Erythroblast (primary cell): ENCODE results near the gene TACR2.

Source experiments
- GATA1 ChIP-seq: IDR thresholded peaks from 2 replicates; pipeline ENCODE4 v1.6.1; 2011; ENCODE audit warnings: low read depth, mild to moderate bottlenecking, control low read depth, low read length, moderate library complexity
- POLR2A ChIP-seq: IDR thresholded peaks from 2 replicates; pipeline ENCODE4 v1.6.1; 2011; ENCODE audit warnings: mild to moderate bottlenecking, low read length

GRCh38 chr10:69443354-69443753, 26.6 kb upstream of the TACR2 start:
- no peak for TF ChIP-seq POLR2A
- no peak for TF ChIP-seq GATA1
